Measurements from ENCODE around the gene CR1. TPM values are rescaled to one million over a fixed set of nuclear protein-coding genes. Genes with fewer than 3 reads are reported as not detected.

CR1 gene
- total and polyA plus RNA-seq, 2 of the 8 experiments (the other 6 are each of a cell fraction or from before 2014, with no cell fraction given), result 0.15 to 0.22 TPM

DNA sequence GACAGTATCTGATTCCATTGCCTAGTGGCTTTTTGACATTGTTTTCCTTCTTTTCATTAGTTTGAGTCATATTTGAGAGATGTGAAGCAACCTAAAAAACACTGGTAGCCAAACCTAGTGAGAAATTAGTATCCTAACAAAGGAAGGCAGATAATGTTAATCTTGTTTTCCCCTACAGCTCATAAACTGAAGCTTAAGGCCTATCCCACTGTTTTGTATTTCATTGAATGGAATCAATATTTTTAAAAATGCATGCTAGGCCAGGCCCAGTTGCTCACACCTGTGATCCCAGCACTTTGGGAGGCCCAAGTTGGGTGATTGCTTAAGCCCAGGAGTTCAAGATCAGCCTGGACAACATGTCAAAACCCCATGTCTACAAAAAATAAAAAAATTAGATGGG is 150.2 kb downstream of the CR1 start:
- no peak for FAIRE-seq
- no peak for TF ChIP-seq CHD1 (IDR thresholded peaks at IDR 0.05; ENCODE audit: low read depth, low read length)
- no peak for TF ChIP-seq MAFK (IDR thresholded peaks at IDR 0.05; ENCODE audit: low read depth, low read length)
- TF ChIP-seq TBP (IDR thresholded peaks at IDR 0.05; ENCODE audit: low read depth, low read length), result no peak
- TF ChIP-seq TCF12 (IDR thresholded peaks at IDR 0.05; ENCODE audit: low read depth, low read length), result no peak
- no peak for TF ChIP-seq YY1 (IDR thresholded peaks at IDR 0.05; ENCODE audit: low read depth, low read length)
- TF ChIP-seq SIN3A (conservative IDR thresholded peaks at IDR 0.05 in 1 of 2, IDR thresholded peaks at IDR 0.05 in 1 of 2; ENCODE audit: low read depth in 1 of 2, low read length in 2 of 2), result no peak
- TF ChIP-seq, protein P1, sequence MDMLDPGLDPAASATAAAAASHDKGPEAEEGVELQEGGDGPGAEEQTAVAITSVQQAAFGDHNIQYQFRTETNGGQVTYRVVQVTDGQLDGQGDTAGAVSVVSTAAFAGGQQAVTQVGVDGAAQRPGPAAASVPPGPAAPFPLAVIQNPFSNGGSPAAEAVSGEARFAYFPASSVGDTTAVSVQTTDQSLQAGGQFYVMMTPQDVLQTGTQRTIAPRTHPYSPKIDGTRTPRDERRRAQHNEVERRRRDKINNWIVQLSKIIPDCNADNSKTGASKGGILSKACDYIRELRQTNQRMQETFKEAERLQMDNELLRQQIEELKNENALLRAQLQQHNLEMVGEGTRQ (IDR thresholded peaks at IDR 0.05; ENCODE audit: low read length), result no peak
- TF ChIP-seq EZH2 (IDR thresholded peaks at IDR 0.05; ENCODE audit: low read depth, low read length, severe bottlenecking), result no peak
- no peak for TF ChIP-seq GTF2F1 (IDR thresholded peaks at IDR 0.05; ENCODE audit: borderline replicate concordance, low read depth, low read length)

More for the DNA sequence above, 150.2 kb downstream of the CR1 start:
- Histone ChIP-seq H3K79me1 (ENCODE audit: low read depth, low read length) (no peaks in the 10 kb centered on the region), H3K9me3 (ENCODE audit: insufficient read depth in 2 of 2, low read depth in 1 of 2, low read length in 1 of 2) (no peaks in the 10 kb centered on the region; a peak in 1 of 4 replicates), H3K9ac (replicated peaks in 1 of 4; ENCODE audit: extremely low read depth in 1 of 4, low read depth in 3 of 4, low read length in 3 of 4) (no peak overlapping the region), H2AK5ac (ENCODE audit: low read depth, low read length) (no peak overlapping the region), H3K23ac (ENCODE audit: insufficient read length) (no peak overlapping the region), H4K91ac (replicated peaks; ENCODE audit: insufficient read length, low read length) (no peak overlapping the region), H2BK12ac (ENCODE audit: low read depth, low read length) (no peak overlapping the region), H2BK20ac (ENCODE audit: low read length) (no peak overlapping the region), H2BK5ac (ENCODE audit: low read depth, low read length) (no peak overlapping the region), H3K36me3 (ENCODE audit: control insufficient read depth in 2 of 4, insufficient read depth in 4 of 4, low read length in 3 of 4) (no peaks in the 10 kb centered on the region), H4K20me1 (replicated peaks in 1 of 2; ENCODE audit: control insufficient read depth in 1 of 2, insufficient read depth in 2 of 2, low read length in 2 of 2) (no peaks in the 10 kb centered on the region), H4K8ac (ENCODE audit: extremely low read depth, insufficient read depth, low read length) (no peak overlapping the region; the same call in 1 of the 2 replicates), H3K4me1 (replicated peaks in 1 of 4; ENCODE audit: control insufficient read depth in 3 of 4, insufficient read depth in 4 of 4, low read length in 3 of 4) (no peaks in the 10 kb centered on the region), H2BK15ac (ENCODE audit: low read length) (no peak overlapping the region), H3K18ac (ENCODE audit: extremely low read depth, low read length) (no peak overlapping the region), H3K27me3 (replicated peaks in 1 of 4; ENCODE audit: control insufficient read depth in 3 of 4, extremely low read depth in 1 of 4, insufficient read depth in 3 of 4, low read length in 3 of 4) (no peaks in the 10 kb centered on the region), H3K56ac (replicated peaks; ENCODE audit: insufficient read length, low read depth, low read length) (no peak overlapping the region), H2AFZ (ENCODE audit: low read length) (peak overlapping the region; percentile 31; the same call in 1 of the 2 replicates), H3K79me2 (ENCODE audit: control insufficient read depth in 1 of 2, insufficient read depth in 2 of 2, low read length in 2 of 2) (no peaks in the 10 kb centered on the region), H3K4me2 (ENCODE audit: insufficient read depth in 1 of 2, low read depth in 2 of 2, low read length in 2 of 2) (no peak overlapping the region; a peak in 1 of 4 replicates), H4K5ac (ENCODE audit: insufficient read length, low read depth, low read length) (no peak overlapping the region), H2BK120ac (replicated peaks; ENCODE audit: low read depth, low read length) (no peak overlapping the region), H3K23me2 (ENCODE audit: low read depth, low read length) (no peaks in the 10 kb centered on the region), H3K14ac (ENCODE audit: insufficient read length) (no peak overlapping the region), H3K4ac (replicated peaks; ENCODE audit: insufficient read length, low read depth, low read length) (no peak overlapping the region), H3K4me3 (ENCODE audit: extremely low read depth in 1 of 4, insufficient read depth in 2 of 4, low read depth in 3 of 4, low read length in 4 of 4) (no peak overlapping the region), H3K27ac (ENCODE audit: low read depth, low read length) (no peak overlapping the region)
- POLR2A ChIA-PET (ENCODE audit: partially characterized antibody), result no interaction called here
- DNase-seq (ENCODE audit: low read depth in 1 of 2, low spot score in 2 of 2), result no peak
- CTCF ChIA-PET (ENCODE audit: partially characterized antibody), result interaction anchor here (1.0 kb wide), 1 partner anchor 9 kb away, joined by 3 read pairs; no protein-coding TSS in a partner anchor
